HG03060 (cell line): ENCODE results near the gene PSMD8.
"Not testable (repeated sequence)": the region's sequence is repeated elsewhere in the genome, so short reads cannot be mapped to it uniquely, and the experiment has no call there.

Source experiments
- ATAC-seq: cut with Tn5 transposase; IDR thresholded peaks from one replicate; pipeline ENCODE4 v1.9.1; 2021; ENCODE audit warnings: low read depth, moderate number of reproducible peaks; ENCODE audit not compliant: unreplicated experiment

The PSMD8 gene

GRCh38 chr19:38360839-38361631, 13.3 kb upstream of the PSMD8 start:
- no peak for ATAC-seq

DNA sequence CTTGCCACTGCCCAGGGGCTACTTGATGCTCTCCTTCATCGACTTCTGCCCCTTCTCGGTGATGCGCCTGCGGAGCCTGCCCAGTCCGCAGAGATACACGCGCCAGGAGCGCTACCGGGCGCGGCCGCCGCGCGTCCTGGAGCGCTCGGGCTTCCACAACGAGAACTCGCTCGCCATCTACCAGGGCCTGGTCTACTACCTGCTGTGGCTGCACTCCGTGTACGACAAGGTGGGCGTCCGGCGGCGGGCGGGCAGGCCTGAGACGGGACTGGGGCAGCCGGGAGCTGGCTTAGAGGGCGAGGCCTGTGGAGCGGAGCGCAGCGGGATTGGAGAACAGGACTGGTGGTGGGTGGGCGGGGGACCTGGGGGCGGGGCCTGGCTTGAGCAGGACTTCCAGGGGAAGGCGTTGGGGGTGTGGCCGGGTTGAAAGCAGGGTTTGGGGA, 12.7 kb upstream of the PSMD8 start:
- ATAC-seq, result no peak

GRCh38 chr19:38362076-38362945, 12.1 kb upstream of the PSMD8 start:
- no peak for ATAC-seq

DNA sequence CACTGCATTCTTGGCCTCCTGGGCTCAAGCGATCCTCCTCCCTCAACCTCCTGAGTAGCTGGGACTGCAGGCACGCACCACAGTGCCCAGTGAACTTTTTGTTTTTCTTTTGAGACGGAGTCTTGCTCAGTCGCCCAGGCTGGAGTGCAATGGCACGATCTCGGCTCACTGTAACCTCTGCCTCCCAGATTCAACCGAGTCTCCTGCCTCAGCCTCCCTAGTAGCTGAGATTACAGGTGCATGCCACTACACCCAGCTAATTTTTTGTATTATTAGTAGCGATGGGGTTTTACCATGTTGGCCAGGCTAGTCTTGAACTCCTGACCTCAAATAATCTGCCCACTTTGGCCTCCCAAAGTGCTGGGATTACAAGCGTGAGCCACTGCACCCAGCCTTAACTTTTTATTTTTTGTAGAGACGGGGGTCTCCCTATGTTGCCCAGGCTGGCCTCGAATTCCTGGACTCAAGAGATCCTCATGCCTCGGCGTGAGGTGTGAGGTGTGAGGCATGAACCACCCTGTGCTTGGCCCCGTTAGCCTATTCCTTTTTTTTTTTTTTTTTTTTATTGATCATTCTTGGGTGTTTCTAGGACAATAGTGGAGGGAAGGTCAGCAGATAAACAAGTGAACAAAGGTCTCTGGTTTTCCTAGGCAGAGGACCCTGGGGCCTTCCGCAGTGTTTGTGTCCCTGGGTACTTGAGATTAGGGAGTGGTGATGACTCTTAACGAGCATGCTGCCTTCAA, 11.3 kb upstream of the PSMD8 start:
- ATAC-seq, result not testable (repeated sequence)

- ATAC-seq, result no peak
Measured at GRCh38 chr19:38367041-38367440, 7.3 kb upstream of the PSMD8 start.

DNA sequence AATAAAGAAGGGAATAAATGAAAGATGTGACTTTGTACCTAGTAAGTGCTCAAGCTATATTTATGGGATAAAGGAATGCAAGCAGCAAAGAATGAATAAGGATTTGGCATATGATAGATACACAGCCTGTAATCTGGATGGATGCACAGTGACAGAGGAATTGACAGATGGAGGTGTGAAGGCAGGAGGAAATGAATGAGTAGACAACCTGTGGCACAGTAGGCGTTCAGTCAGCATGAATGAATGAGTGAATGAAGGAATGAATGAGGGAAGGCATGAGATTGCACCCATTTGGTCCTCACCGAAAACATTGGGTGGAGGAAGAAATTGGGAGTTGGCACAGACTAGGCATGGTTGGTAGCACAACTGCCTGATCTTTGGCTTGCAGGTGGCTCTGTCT, 4.8 kb upstream of the PSMD8 start:
- no peak for ATAC-seq

- no peak for ATAC-seq
Measured at GRCh38 chr19:38370299-38370698, 4.1 kb upstream of the PSMD8 start.

GRCh38 chr19:38371081-38371480, 3.3 kb upstream of the PSMD8 start:
- no peak for ATAC-seq

- ATAC-seq, result no peak
Measured at GRCh38 chr19:38373907-38374331, 452 bp upstream of the PSMD8 start.

DNA sequence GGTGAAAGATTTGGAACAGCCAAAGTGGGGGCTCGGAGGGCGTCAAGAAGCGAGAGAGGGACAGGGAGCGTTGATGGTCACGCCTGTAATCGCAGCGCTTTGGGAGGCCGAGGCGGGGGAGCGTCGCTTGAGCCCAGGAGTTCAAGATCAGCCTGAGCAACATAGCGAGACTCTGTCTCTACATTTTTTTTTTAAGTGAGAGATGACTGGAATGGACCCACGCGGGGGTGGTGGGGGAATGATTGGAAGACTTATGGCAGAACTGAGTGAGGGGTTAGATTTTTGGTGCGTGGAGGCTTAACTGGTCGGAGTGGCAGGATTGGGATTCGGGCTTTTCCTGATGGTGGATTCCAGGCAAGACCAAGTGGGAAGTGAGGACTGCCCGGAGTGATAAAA, 725 bp downstream of the PSMD8 start:
- no peak for ATAC-seq

- no peak for ATAC-seq
Measured at GRCh38 chr19:38375748-38376147, 1.4 kb downstream of the PSMD8 start.

GRCh38 chr19:38376576-38376975, 2.2 kb downstream of the PSMD8 start:
- ATAC-seq, result no peak

GRCh38 chr19:38377052-38377451, 2.7 kb downstream of the PSMD8 start:
- ATAC-seq, result no peak

DNA sequence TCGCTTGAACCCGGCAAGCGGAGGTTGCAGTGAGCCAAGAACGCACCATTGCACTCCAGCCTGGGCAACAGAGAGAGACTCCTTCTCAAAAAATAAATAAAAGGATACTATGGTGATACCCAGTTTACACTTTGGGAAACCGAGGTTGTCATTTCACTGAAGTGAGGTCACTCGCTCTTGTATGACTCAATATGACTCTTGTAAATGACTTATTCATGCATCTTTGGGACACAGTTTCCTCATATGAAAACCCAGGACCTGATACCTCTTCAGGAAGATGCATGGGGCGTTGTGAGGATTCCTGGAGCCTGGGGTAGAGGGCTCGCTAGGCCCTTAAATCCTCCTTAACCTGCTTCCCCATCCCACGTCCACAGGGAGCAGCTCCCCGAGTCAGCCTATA, 4.5 kb downstream of the PSMD8 start:
- no peak for ATAC-seq

DNA sequence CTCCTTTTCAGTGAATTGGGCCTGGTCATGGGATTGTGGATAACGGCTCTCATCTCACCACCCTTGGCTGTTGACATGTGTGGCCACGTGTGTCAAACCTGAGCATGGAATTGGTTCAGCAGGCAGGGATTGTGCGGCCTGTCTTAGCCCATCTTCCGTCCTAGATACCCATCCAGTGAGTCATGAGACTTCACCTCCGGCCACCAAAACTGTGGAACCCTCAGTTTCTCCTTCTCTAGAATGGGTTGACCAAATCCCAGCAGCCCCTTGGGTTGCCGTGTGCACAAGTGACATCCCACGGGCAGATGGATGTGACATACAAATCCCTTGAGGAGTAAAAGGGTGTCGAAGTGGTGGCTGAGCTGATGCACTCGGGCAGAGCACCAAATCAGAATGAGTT, 6.8 kb downstream of the PSMD8 start:
- ATAC-seq, result no peak

DNA sequence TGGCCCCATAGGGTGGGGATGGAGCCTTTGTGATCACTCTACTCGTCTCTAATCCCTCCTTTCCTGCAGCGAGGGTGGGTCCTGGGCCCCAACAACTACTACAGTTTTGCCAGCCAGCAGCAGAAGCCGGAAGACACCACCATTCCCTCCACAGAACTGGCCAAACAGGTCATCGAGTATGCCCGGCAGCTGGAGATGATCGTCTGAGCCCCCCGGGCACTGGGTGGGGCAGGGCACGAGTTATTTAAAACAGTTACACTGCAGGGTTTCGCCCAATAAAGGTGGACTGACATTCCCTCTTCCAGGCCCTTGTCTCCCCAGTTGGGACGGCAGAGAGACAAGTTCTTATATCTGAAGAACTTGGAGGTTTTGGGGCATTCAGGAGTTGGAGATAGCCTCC, 8.8 kb downstream of the PSMD8 start:
- ATAC-seq, result no peak

- no peak for ATAC-seq
Measured at GRCh38 chr19:38383743-38384142, 9.4 kb downstream of the PSMD8 start.

DNA sequence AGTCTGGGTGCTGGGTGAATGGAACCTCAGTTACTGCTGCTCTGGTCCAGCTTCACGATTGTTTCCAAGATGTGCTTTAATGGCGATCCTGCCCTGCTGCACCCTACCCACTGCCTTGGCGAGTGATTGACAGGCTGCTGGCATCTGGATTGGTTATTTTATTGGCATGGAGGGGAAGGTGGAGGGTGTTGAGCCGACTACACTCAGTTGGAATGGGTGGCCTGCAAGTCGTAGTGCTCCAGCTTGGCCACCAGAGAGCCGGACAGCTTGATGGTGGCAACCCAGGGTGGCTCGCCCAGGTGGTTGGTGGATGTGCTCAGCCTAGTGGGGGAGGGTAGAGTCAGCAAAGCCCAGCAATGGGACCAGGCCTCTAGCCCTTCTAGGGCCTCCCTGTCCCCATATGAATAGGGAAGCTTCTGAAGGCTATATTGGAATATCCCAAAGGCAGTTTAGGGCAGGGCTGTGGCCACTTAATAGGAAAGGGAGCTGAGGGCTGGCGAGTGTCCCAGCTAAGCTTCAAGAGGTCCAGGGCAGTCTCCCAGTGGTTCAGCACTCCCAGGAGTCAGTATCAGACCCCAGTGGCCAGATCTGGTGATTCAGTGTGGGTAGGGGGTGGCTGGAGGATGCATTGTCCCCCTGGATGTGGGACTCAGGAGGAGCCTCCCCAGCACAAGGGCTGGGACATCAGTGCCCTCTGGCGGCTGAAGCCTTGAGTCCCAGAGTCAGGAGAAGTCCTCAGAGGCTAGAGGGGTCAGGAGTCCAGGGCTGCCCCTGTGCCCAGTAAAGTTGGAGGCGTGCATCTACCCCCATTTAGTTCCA, 10.0 kb downstream of the PSMD8 start:
- no peak for ATAC-seq

GRCh38 chr19:38385057-38385803, 10.9 kb downstream of the PSMD8 start:
- no peak for ATAC-seq
